ENCODE measurements around the gene MVB12B. TPM values are rescaled to one million over a fixed set of nuclear protein-coding genes. Genes with fewer than 3 reads are reported as not detected.

MVB12B gene
- total RNA-seq, 1 experiment from 2014 or later = 5.7 TPM

- ATAC-seq = peak; percentile 79
- no peaks in the 10 kb centered on the region; the same call in 1 of the 2 replicates for H3K4me1 Mint-ChIP-seq
- no peaks in the 10 kb centered on the region; the same call in 1 of the 2 replicates for H3K27me3 Mint-ChIP-seq (ENCODE audit: low read depth)
- peak; percentile 64 for DNase-seq (ENCODE audit: low spot score)
- no peaks in the 10 kb centered on the region for H3K9me3 Mint-ChIP-seq
- ChIA-PET POLR2A (interaction anchor here (1.0 to 1.5 kb wide), 2 partner anchors 31 to 356 kb away, joined by 3 read pairs; no protein-coding TSS in a partner anchor), CTCF (interaction anchor here (0.5 to 4.1 kb wide), 43 partner anchors 9 to 1075 kb away, joined by 3 to 58 read pairs (median 5); no protein-coding TSS in a partner anchor)
- no peak for TF ChIP-seq CTCF (IDR thresholded peaks at IDR 0.05)
- TF ChIP-seq CBFB (CRISPR knock-in tag; IDR thresholded peaks at IDR 0.05; ENCODE audit: low read depth) = 0 out of 2 replicates have a peak, but pooled peaks have one; percentile 32
- no peak for TF ChIP-seq ZNF138 (CRISPR knock-in tag; conservative IDR thresholded peaks at IDR 0.05)
- TF ChIP-seq SOX15 (CRISPR knock-in tag; IDR thresholded peaks at IDR 0.05) = no peak
- TF ChIP-seq ZBTB21 (CRISPR knock-in tag; IDR thresholded peaks at IDR 0.05; ENCODE audit: borderline replicate concordance) = peak; percentile 61; the same call in 1 of the 2 replicates
- no peak for TF ChIP-seq EMX1 (CRISPR knock-in tag; IDR thresholded peaks at IDR 0.05)
- TF ChIP-seq NFYB (CRISPR knock-in tag; conservative IDR thresholded peaks at IDR 0.05; ENCODE audit: low read depth) = no peak
- no peak for TF ChIP-seq CDX4 (CRISPR knock-in tag; IDR thresholded peaks at IDR 0.05; ENCODE audit: borderline replicate concordance)
- no peak for TF ChIP-seq ZNF219 (CRISPR knock-in tag; IDR thresholded peaks at IDR 0.05; ENCODE audit: borderline replicate concordance)
- no peak for TF ChIP-seq ZBTB43 (CRISPR knock-in tag; IDR thresholded peaks at IDR 0.05)
- H3K36me3 Mint-ChIP-seq = no peaks in the 10 kb centered on the region
- H3K4me3 Mint-ChIP-seq = peak overlapping the region; percentile 60
- no peak overlapping the region for H3K27ac Mint-ChIP-seq
Measured at GRCh38 chr9:126482361-126483044, 155.9 kb downstream of the MVB12B start.

- CTCF ChIA-PET = interaction anchor here (0.7 to 4.1 kb wide), 19 partner anchors 8 to 1076 kb away, joined by 3 to 58 read pairs (median 7); no protein-coding TSS in a partner anchor
- H3K9me3 Mint-ChIP-seq = no peaks in the 10 kb centered on the region
- TF ChIP-seq GRHL2 (CRISPR knock-in tag; IDR thresholded peaks at IDR 0.05; ENCODE audit: insufficient replicate concordance, severe bottlenecking) = no peak
- POLR2A ChIA-PET = no interaction called here
- no peak for DNase-seq (ENCODE audit: low spot score)
- no peaks in the 10 kb centered on the region; the same call in 1 of the 2 replicates for H3K4me1 Mint-ChIP-seq
- no peak for ATAC-seq
- no peaks in the 10 kb centered on the region; the same call in 1 of the 2 replicates for H3K27me3 Mint-ChIP-seq (ENCODE audit: low read depth)
- H3K27ac Mint-ChIP-seq = no peak overlapping the region
- H3K4me3 Mint-ChIP-seq = no peak overlapping the region
- H3K36me3 Mint-ChIP-seq = no peaks in the 10 kb centered on the region
Measured at GRCh38 chr9:126483468-126484073, 156.9 kb downstream of the MVB12B start.

- CTCF ChIA-PET = no interaction called here
- H3K27ac Mint-ChIP-seq = no peak overlapping the region
- H3K4me3 Mint-ChIP-seq = no peak overlapping the region
- peaks cover 5% of the 10 kb centered on the region for H3K4me1 Mint-ChIP-seq
- ATAC-seq (no peak), DNase-seq (ENCODE audit: low spot score) (no peak)
- no peaks in the 10 kb centered on the region for H3K9me3 Mint-ChIP-seq
- POLR2A ChIA-PET = no interaction called here
- no peaks in the 10 kb centered on the region; the same call in 1 of the 2 replicates for H3K27me3 Mint-ChIP-seq (ENCODE audit: low read depth)
- H3K36me3 Mint-ChIP-seq = no peaks in the 10 kb centered on the region
- TF ChIP-seq SMAD3 (CRISPR knock-in tag; IDR thresholded peaks at IDR 0.05; ENCODE audit: borderline replicate concordance) = no peak
- TF ChIP-seq IRF2 (CRISPR knock-in tag; IDR thresholded peaks at IDR 0.05; ENCODE audit: borderline replicate concordance, low read depth) = no peak
- TF ChIP-seq CREB1 (CRISPR knock-in tag; IDR thresholded peaks at IDR 0.05) = no peak
- TF ChIP-seq MXD4 (CRISPR knock-in tag; IDR thresholded peaks at IDR 0.05; ENCODE audit: borderline replicate concordance) = no peak
- no peak for TF ChIP-seq ZMAT4 (CRISPR knock-in tag; IDR thresholded peaks at IDR 0.05)
- TF ChIP-seq STAT6 (CRISPR knock-in tag; conservative IDR thresholded peaks at IDR 0.05; ENCODE audit: low read depth) = no peak
- no peak for TF ChIP-seq ZNF281 (CRISPR knock-in tag; IDR thresholded peaks at IDR 0.05)
- TF ChIP-seq ZBTB43 (CRISPR knock-in tag; IDR thresholded peaks at IDR 0.05) = no peak
- TF ChIP-seq TP53 (CRISPR knock-in tag; IDR thresholded peaks at IDR 0.05) = no peak
Measured at GRCh38 chr9:126485662-126486061, 159.0 kb downstream of the MVB12B start.

Measured in WTC11 (cell line).